H7 (cell line): ENCODE results near the gene ACYP2. TPM values are rescaled to one million over a fixed set of nuclear protein-coding genes. Genes with fewer than 3 reads are reported as not detected.
"Not testable (repeated sequence)": the region's sequence is repeated elsewhere in the genome, so short reads cannot be mapped to it uniquely, and the experiment has no call there.

ENCODE experiments used
- DNase-seq: peaks from one replicate; pipeline ENCODE4 v3.0.0; 2012
- H3K27me3 ChIP-seq: 2 replicates; pipeline ENCODE4 v1.6.0; 2011; ENCODE audit warnings: mild to moderate bottlenecking, low read length; ENCODE audit not compliant: control insufficient read depth, insufficient read depth
- H3K36me3 ChIP-seq: replicated peaks from 2 replicates; pipeline ENCODE4 v1.5.1; 2011; ENCODE audit warnings: low read length; ENCODE audit not compliant: control insufficient read depth, insufficient read depth
- H3K4me3 ChIP-seq: 2 replicates; pipeline ENCODE4 v1.5.1; 2011; ENCODE audit warnings: low read depth, mild to moderate bottlenecking, control low read depth, low read length, moderate library complexity; ENCODE audit not compliant: insufficient read depth
- total RNA-seq: library from RNA; depleted of rRNA; stranded (reverse); fragments of >200 nt; shearing (Covaris generic); gene quantifications from 2 replicates; pipeline ENCODE4 v1.2.3, GENCODE V29; 2014; rRNA removed

ACYP2 gene
- 3.7 and 5.2 TPM in 2 replicates for total RNA-seq

- Histone ChIP-seq H3K36me3 (no peaks in the 10 kb centered on the region), H3K4me3 (peak within 1 kb of the TSS; percentile 77), H3K27me3 (no peaks in the 10 kb centered on the region)
- DNase-seq: peak; percentile 92
Measured at GRCh38 chr2:54115284-54116137, at the start of gene ACYP2. ACYP2 (plus strand) TSS chr2:54115615.

DNA sequence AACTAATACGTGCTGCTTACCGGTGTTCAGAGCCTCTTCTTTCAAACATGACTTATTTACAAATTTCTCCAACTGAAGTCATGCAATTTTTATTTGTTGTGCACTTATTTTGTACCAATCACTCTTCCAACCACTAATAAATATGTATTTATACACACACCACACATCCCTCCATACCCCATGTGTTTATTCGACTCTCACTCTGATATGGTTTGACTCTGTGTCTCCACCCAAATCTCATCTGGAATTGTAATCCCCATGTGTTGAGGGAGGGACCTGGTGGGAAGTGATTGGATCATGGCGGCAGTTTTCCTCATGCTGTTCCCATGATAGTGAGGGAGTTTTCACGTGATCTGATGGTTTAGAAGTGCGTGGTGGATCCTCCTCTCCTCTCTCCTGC, 49.5 kb upstream of the ACYP2 start:
- H3K27me3 ChIP-seq: no peaks in the 10 kb centered on the region
- DNase-seq: no peak
- no peaks in the 10 kb centered on the region for H3K36me3 ChIP-seq
- no peak overlapping the region for H3K4me3 ChIP-seq

GRCh38 chr2:54067851-54068375, 47.5 kb upstream of the ACYP2 start:
- DNase-seq: no peak
- Histone ChIP-seq H3K4me3 (no peak overlapping the region), H3K36me3 (no peaks in the 10 kb centered on the region), H3K27me3 (no peaks in the 10 kb centered on the region)

- H3K36me3 ChIP-seq, DNase-seq, H3K27me3 ChIP-seq, H3K4me3 ChIP-seq: not testable (repeated sequence)
Measured at GRCh38 chr2:54072483-54072882, 42.9 kb upstream of the ACYP2 start.

DNA sequence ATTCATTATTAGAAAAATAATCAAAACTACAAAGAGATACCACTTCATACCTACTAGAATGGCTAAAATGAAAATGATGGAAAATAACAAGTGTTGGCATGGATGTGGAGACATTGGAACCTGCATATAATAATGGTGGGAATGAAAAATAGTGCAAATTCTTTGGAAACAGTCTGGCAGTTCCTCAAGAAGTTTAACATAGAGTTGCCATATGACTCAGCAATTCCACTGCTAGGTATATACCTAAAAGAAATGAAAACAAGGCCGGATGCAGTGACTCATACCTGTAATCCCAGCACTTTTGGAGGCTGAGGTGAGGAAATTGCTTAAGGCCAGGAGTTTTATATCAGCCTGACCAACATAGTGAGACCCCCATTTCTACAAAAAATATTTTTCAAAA, 41.6 kb upstream of the ACYP2 start:
- no peak overlapping the region for H3K4me3 ChIP-seq
- no peaks in the 10 kb centered on the region for H3K36me3 ChIP-seq
- no peak for DNase-seq
- H3K27me3 ChIP-seq: no peaks in the 10 kb centered on the region

DNA sequence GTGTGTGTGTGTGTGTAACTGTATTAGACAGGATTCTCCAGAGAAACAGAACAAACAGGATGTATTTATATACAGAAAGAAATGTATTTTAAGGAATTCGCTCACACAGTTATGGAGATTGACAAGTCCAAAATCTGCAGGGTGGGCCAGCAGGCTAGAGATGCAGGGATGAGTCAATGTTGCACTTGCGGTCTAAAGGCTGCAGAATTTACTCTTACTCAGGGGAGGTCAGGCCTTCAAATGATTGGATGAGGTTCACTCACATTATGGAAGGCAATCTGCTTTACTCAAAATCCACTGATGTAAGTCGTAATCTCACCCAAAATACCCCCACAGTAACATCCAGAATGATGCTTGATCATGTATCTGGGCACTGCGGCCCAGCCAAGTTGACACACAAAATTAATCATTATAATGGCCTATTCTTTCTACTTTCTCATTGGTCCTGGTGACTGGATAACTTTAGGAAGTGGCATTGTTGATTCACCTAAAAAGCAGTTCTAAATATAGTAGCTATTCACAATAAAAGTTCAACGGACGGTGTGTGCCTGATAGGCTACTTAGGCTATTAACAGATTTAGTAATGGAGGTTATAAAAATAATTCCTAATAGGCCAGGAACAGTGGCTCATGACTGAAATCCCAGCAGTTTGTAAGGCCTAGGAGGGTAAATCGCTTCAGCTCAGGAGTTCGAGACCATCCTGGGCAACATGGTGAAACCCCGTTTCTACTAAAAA, 40.6 kb upstream of the ACYP2 start:
- no peak for DNase-seq
- H3K4me3 ChIP-seq: no peak overlapping the region

GRCh38 chr2:54076586-54076985, 38.8 kb upstream of the ACYP2 start:
- Histone ChIP-seq H3K27me3 (no peaks in the 10 kb centered on the region), H3K36me3 (no peaks in the 10 kb centered on the region), H3K4me3 (no peak overlapping the region)
- DNase-seq: no peak

More for the DNA sequence above, 40.6 kb upstream of the ACYP2 start:
- Histone ChIP-seq H3K36me3 (no peaks in the 10 kb centered on the region), H3K27me3 (no peaks in the 10 kb centered on the region)

DNA sequence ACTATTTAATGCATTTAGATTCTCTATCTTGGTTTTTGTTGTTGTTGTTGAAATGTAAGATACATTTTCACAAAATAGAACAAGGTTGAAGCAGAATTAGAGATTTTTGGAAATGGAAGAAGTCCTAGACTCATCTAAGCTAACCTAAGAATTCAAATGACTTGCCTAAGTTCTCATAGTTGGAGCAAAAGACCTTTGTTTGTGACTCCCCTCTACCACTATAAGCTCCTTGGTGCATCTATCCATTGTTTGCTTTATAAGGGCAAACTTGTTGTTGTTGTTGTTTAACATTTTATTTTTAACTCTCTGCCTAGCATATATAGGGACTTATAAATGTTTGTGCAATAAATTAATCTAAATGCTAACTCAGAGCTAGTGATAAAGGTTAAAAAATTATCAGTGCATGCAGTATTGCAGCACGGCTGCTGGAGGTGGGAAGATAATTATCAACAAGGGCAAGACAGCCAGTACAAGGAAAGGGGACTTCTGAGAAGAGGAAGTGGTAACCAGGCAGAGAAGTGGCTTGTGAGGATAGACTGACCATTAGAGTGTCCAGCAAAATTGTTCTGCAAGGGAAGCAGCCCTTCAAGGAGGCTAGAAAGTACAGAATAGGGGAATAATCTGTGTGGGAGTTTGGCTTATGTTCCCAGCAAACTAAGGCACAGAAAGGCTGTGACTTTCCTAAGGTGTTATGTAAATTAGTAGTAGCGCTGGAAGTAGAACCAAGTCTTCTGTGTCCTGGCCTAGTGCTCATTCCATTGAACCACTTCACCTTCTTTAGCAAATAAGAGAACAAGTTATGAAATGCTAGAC, 38.1 kb upstream of the ACYP2 start:
- Histone ChIP-seq H3K27me3 (no peaks in the 10 kb centered on the region), H3K4me3 (no peak overlapping the region), H3K36me3 (no peaks in the 10 kb centered on the region)
- no peak for DNase-seq

GRCh38 chr2:54079331-54079730, 36.1 kb upstream of the ACYP2 start:
- Histone ChIP-seq H3K4me3 (no peak overlapping the region), H3K36me3 (no peaks in the 10 kb centered on the region), H3K27me3 (no peaks in the 10 kb centered on the region)
- DNase-seq: no peak

DNA sequence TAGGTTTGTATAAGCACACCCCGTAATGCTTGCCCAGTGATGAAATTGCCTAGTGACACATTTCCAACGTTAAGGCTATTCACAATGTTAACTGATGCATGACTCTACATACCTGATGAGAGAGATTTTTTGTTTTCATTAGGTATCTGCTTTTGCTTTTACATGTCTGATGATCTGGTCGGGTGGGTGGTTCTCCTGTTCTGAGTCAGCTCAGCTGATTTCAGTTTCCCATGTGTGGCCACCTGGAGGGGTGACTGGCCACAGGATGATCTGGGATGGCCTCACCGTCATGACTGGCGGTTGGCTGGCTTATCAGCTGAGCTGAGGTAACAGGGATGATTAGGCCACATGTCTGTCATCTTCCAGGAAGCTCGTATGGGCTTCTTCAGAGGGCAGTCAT, 33.8 kb upstream of the ACYP2 start:
- DNase-seq: no peak
- H3K27me3 ChIP-seq: no peaks in the 10 kb centered on the region
- no peak overlapping the region for H3K4me3 ChIP-seq
- H3K36me3 ChIP-seq: no peaks in the 10 kb centered on the region

- no peaks in the 10 kb centered on the region for H3K27me3 ChIP-seq
- no peaks in the 10 kb centered on the region for H3K36me3 ChIP-seq
- DNase-seq: peak; percentile 23
- H3K4me3 ChIP-seq: no peak overlapping the region
Measured at GRCh38 chr2:54083021-54083420, 32.4 kb upstream of the ACYP2 start.

DNA sequence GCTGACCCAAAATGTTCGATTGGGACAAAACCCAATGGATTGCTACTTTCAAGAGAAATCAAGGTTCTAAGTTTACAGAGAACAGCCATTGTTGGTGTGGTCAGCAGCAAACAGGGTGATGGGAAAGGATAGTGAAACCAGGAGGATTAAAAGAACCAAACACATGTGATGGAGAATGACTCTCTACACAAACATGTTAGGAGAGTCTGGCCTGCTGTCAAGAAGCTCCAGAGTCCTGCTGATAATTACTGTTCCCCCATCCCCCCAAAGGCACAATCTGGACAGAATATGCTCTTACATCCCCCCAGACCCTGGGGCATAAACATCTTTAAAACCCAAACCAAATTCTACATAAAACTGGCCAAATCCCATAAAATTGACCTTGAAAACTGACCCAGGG, 32.0 kb upstream of the ACYP2 start:
- Histone ChIP-seq H3K27me3 (no peaks in the 10 kb centered on the region), H3K36me3 (no peaks in the 10 kb centered on the region), H3K4me3 (no peak overlapping the region)
- no peak for DNase-seq

- H3K36me3 ChIP-seq: no peaks in the 10 kb centered on the region
- DNase-seq: no peak
- no peaks in the 10 kb centered on the region for H3K27me3 ChIP-seq
- no peak overlapping the region for H3K4me3 ChIP-seq
Measured at GRCh38 chr2:54084600-54084999, 30.8 kb upstream of the ACYP2 start.

- no peak for DNase-seq
- Histone ChIP-seq H3K27me3 (no peaks in the 10 kb centered on the region), H3K36me3 (no peaks in the 10 kb centered on the region), H3K4me3 (no peak overlapping the region)
Measured at GRCh38 chr2:54085069-54085468, 30.3 kb upstream of the ACYP2 start.
